Upper lobe of left lung (tissue), 6 donors: ENCODE measurements around the gene CCL11. TPM values are rescaled to one million over a fixed set of nuclear protein-coding genes. Genes with fewer than 3 reads are reported as not detected.

Experiments used
- ATAC-seq, 2 donors: fragments of 200-7000 bp; cut with Tn5 transposase; one replicate each; pipeline ENCODE4 v1.9.1; 2022; ENCODE audit warnings: mild to moderate bottlenecking in 2 of 2, moderate library complexity in 2 of 2; ENCODE audit not compliant: low FRiP score in 2 of 2
- DNase-seq, 2 donors: peaks; one replicate each; pipeline ENCODE4 v3.0.0-alpha.2; 2019 to 2020
- H3K27ac ChIP-seq, 4 donors: fragments of 200-600 bp; sonication (generic); one replicate each; pipeline ENCODE4 v1.5.1; 2016 to 2019
- H3K27me3 ChIP-seq, 4 donors: fragments of 200-600 bp; sonication (generic); one replicate each; pipeline ENCODE4 v1.5.1; 2017 to 2019
- H3K36me3 ChIP-seq, 4 donors: fragments of 200-600 bp; sonication (generic); one replicate each; pipeline ENCODE4 v1.5.1; 2016 to 2019
- H3K4me1 ChIP-seq, 4 donors: fragments of 200-600 bp; sonication (generic); one replicate each; pipeline ENCODE4 v1.5.1; 2018 to 2019
- H3K4me3 ChIP-seq, 4 donors: fragments of 200-600 bp; sonication (generic); one replicate each; pipeline ENCODE4 v1.5.1; 2017 to 2019; ENCODE audit warnings: mild to moderate bottlenecking in 2 of 4, moderate library complexity in 1 of 4
- H3K9me3 ChIP-seq, 4 donors: fragments of 200-600 bp; sonication (generic); one replicate each; pipeline ENCODE4 v1.5.1; 2018 to 2019
- CTCF ChIP-seq, 6 experiments: fragments of 450-650 bp in 4 of 6; fragments of 200-600 bp in 2 of 6; sonication (generic) in 2 of 6; IDR thresholded peaks; one replicate each; pipeline ENCODE4 v1.5.1; 2016 to 2019; ENCODE audit warnings: antibody characterized with exemption in 6 of 6
- EP300 ChIP-seq, 4 donors: sonication (generic); formaldehyde crosslinking; IDR thresholded peaks; one replicate each; pipeline ENCODE4 v1.5.1; 2017; ENCODE audit warnings: antibody characterized with exemption in 4 of 4, control low read depth in 2 of 4
- POLR2A ChIP-seq, 4 donors: fragments of 450-650 bp; IDR thresholded peaks; one replicate each; pipeline ENCODE4 v1.5.1; 2016 to 2017; ENCODE audit warnings: antibody characterized with exemption in 4 of 4, mild to moderate bottlenecking in 2 of 4
- POLR2AphosphoS5 ChIP-seq, 2 donors: sonication (generic); formaldehyde crosslinking; IDR thresholded peaks; one replicate each; pipeline ENCODE4 v1.5.1; 2017; ENCODE audit warnings: antibody characterized with exemption in 2 of 2
- WGBS, 2 donors: methylation state at CpG; one replicate each; pipeline ENCODE4 v1.1.5; 2017 to 2018; 5-methylcytosine and 5-hydroxymethylcytosine counted together
- total RNA-seq, 6 donors: library from RNA; depleted of rRNA in 4 of 6; stranded (reverse); fragments of >200 nt in 4 of 6; gene quantifications; one replicate each; pipeline versions ENCODE4 v1.1.0 to v1.2.1, GENCODE V29; 2016 to 2021
- donor health status: DM: no; HTN: no; CAD: no; lungs with moderate emphysema.
- donor health status: DM: no; HTN: yes; CAD: no; lungs with severe emphysema.

The CCL11 gene
- total RNA-seq, 6 donors from 2014 or later: 1.2 TPM; not detected in 5

DNA sequence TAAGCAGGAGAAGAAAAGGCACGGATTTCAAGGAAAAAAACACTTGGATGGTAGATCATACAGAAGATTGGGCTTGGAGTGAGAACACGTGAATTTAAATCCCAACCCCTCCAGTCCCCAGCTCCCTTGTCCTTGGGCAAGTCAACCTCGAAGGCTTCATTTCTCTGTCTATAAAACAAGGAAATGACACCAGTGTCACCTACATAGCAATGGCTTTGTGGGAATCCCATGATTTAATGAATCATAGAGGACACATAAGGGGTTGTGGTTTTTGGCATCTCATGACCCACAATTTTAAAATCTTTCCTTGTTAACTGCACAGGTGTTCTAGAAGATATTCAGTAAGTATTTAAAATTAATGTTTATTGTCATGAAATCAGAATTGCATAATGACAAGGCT is 38.7 kb upstream of the CCL11 start:
- H3K27ac ChIP-seq: peak overlapping the region; percentile 53 to 62 (median 55)
- no peaks in the 10 kb centered on the region for H3K9me3 ChIP-seq
- no peaks in the 10 kb centered on the region for H3K36me3 ChIP-seq
- no peak for TF ChIP-seq EP300 (IDR thresholded peaks at IDR 0.05)
- TF ChIP-seq CTCF (IDR thresholded peaks at IDR 0.05): no peak
- no peak for TF ChIP-seq POLR2AphosphoS5 (IDR thresholded peaks at IDR 0.05)
- no peak for TF ChIP-seq POLR2A (IDR thresholded peaks at IDR 0.05)
- 72 to 83% methylated on average over 3 of the region's 3 CpGs for WGBS, 2 donors
- H3K4me1 ChIP-seq: peaks cover 64 to 70% (median 68%) of the 10 kb centered on the region in 4 donors
- no peak for DNase-seq
- H3K27me3 ChIP-seq: no peaks in the 10 kb centered on the region
- no peak for ATAC-seq
- H3K4me3 ChIP-seq: no peak overlapping the region

DNA sequence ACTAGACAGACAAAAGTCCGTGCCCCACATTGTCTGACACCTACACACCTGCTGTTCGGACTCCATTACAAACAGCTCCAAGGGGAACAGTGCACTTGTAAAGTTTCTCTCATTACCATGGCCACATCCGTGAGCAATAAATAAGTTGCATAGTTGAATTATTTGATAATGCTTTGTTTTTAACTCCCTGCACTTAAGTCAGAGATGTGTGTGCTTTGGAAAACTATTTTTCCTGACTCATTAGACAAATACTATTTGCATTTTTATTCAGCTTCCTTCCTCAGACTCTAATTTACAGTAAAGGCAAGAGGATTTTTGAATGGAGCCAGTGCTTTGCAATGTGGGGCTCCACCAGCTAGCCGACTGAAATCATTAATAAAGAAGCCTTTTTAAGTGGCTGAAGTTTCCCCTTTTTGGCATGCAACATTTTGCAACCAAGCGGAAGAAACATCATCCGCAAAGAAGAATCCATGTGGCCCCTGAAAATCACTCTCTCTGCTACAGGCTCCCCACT is 37.0 kb upstream of the CCL11 start:
- DNase-seq: peak in 1 of 2 donors; percentile 30
- Histone ChIP-seq H3K27ac (peak overlapping the region; percentile 8 to 68 (median 33)), H3K4me3 (no peak overlapping the region), H3K9me3 (no peaks in the 10 kb centered on the region), H3K36me3 (no peaks in the 10 kb centered on the region), H3K27me3 (no peaks in the 10 kb centered on the region), H3K4me1 (peaks cover 63 to 70% (median 68%) of the 10 kb centered on the region in 4 donors)
- WGBS, 2 donors: 38% methylated on average over 6 of the region's 6 CpGs
- peak in 1 of 2 donors; percentile 63 for ATAC-seq
- TF ChIP-seq EP300 (IDR thresholded peaks at IDR 0.05): no peak
- no peak for TF ChIP-seq POLR2A (IDR thresholded peaks at IDR 0.05)
- TF ChIP-seq POLR2AphosphoS5 (IDR thresholded peaks at IDR 0.05): no peak
- no peak for TF ChIP-seq CTCF (IDR thresholded peaks at IDR 0.05)

DNA sequence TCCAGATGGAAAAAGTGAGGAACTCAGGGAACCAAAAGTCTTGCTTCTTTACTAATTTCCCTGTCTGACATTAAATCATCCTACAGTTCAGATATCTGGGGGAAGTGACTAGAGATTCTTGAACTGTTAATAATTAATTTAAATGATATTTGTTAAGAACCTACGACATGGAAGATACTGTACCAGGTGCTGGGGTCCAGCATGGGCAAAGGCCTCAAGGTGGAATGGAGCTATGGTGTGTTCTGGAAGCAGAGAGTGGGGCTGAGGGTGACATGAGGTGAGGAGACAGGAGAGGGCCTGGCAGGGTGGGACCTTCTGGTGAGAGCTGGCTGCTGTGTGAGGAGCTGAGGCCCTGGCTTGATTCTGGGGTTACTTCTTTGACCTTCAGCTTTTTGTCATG is 36.5 kb upstream of the CCL11 start:
- TF ChIP-seq CTCF (IDR thresholded peaks at IDR 0.05) (no peak), EP300 (IDR thresholded peaks at IDR 0.05) (no peak), POLR2A (IDR thresholded peaks at IDR 0.05) (no peak)
- WGBS, 2 donors: 45 to 59% methylated on average over 1 of the region's 1 CpG
- no peak for DNase-seq
- no peak for ATAC-seq
- Histone ChIP-seq H3K36me3 (no peaks in the 10 kb centered on the region), H3K4me1 (peaks cover 66 to 73% (median 69%) of the 10 kb centered on the region in 4 donors), H3K27me3 (no peaks in the 10 kb centered on the region), H3K27ac (peak overlapping the region; percentile 8 to 68 (median 33)), H3K4me3 (no peak overlapping the region), H3K9me3 (no peaks in the 10 kb centered on the region)

DNA sequence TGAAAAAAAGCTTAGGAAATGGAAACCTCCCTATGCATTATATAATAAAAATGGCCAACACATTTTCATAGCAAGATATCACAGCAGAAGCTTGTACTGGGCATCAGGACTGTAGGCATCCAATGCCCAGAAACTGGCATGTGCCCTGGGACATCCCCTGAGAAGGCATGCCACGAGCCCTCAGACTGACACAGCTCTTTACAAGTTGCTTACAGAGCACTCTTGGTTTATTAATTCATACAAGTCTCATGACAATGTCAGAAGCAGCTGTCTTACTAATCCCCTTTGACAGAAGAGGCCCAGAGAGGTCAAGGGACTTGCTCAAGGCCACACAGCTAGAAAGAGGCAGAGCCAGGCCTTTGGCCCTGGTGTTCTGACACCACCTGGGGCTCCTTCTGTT is 36.1 kb upstream of the CCL11 start:
- ATAC-seq: no peak
- Histone ChIP-seq H3K4me1 (peaks cover 68 to 77% (median 72%) of the 10 kb centered on the region in 4 donors), H3K27ac (peak overlapping the region; percentile 8 to 68 (median 33))

More for the DNA sequence above, 36.1 kb upstream of the CCL11 start:
- peak in 1 of 2 donors; percentile 55 for DNase-seq
- no peak overlapping the region for H3K4me3 ChIP-seq
- H3K9me3 ChIP-seq: no peaks in the 10 kb centered on the region
- no peaks in the 10 kb centered on the region for H3K27me3 ChIP-seq
- WGBS, 2 donors: 38 to 50% methylated on average over 1 of the region's 1 CpG
- no peaks in the 10 kb centered on the region for H3K36me3 ChIP-seq
- TF ChIP-seq POLR2A (IDR thresholded peaks at IDR 0.05) (no peak), POLR2AphosphoS5 (IDR thresholded peaks at IDR 0.05) (no peak), CTCF (IDR thresholded peaks at IDR 0.05) (no peak), EP300 (IDR thresholded peaks at IDR 0.05) (no peak)
